ENCODE results near the gene IFITM2. TPM values are rescaled to one million over a fixed set of nuclear protein-coding genes. Genes with fewer than 3 reads are reported as not detected.
A peak's percentile ranks its signal among the peaks of the same experiment; 100 is the strongest.

IFITM2 gene
- total RNA-seq, 2 donors from 2014 or later: 31.0 to 90.3 TPM

GRCh38 chr11:315051-315481 is 7.5 kb downstream of the IFITM2 start:
- Histone ChIP-seq H3K4me1 (peaks cover 19% of the 10 kb centered on the region), H3K36me3 (replicated peaks in 1 of 2; ENCODE audit: insufficient read depth in 1 of 2, low read depth in 2 of 2) (no peaks in the 10 kb centered on the region), H3K9me3 (no peaks in the 10 kb centered on the region), H3K27ac (peak overlapping the region in 1 of 4 donors; percentile 20), H3K27me3 (peaks cover 0 to 18% of the 10 kb centered on the region in 2 donors), H3K4me3 (no peak overlapping the region)
- TF ChIP-seq POLR2A (IDR thresholded peaks at IDR 0.05): no peak
- TF ChIP-seq CTCF (IDR thresholded peaks at IDR 0.05): no peak
- DNase-seq (no peak), ATAC-seq (no peak)
- intact Hi-C loops (cut with DNase I): no loop called here
- WGBS, 2 donors: 68 to 76% methylated on average over 5 to 9 of the region's 9 CpGs

- H3K4me3 ChIP-seq: no peak overlapping the region
- no peaks in the 10 kb centered on the region for H3K9me3 ChIP-seq
- ATAC-seq (no peak), DNase-seq (no peak)
- no peaks in the 10 kb centered on the region for H3K36me3 ChIP-seq (replicated peaks in 1 of 2; ENCODE audit: insufficient read depth in 1 of 2, low read depth in 2 of 2)
- peaks cover 18% of the 10 kb centered on the region for H3K4me1 ChIP-seq
- intact Hi-C loops (cut with DNase I): no loop called here
- peaks cover 0 to 18% of the 10 kb centered on the region in 2 donors for H3K27me3 ChIP-seq
- H3K27ac ChIP-seq: peak overlapping the region in 2 of 4 donors; percentile 20 to 28
- TF ChIP-seq POLR2A (IDR thresholded peaks at IDR 0.05) (no peak), CTCF (IDR thresholded peaks at IDR 0.05) (no peak)
- WGBS, 2 donors: 27 to 53% methylated on average over 3 to 32 of the region's 32 CpGs
Observed at GRCh38 chr11:315516-315994, 7.9 kb downstream of the IFITM2 start.

GRCh38 chr11:316031-316701 is 8.6 kb downstream of the IFITM2 start:
- Histone ChIP-seq H3K36me3 (replicated peaks in 1 of 2; ENCODE audit: insufficient read depth in 1 of 2, low read depth in 2 of 2) (no peaks in the 10 kb centered on the region), H3K9me3 (no peaks in the 10 kb centered on the region), H3K4me3 (no peak overlapping the region), H3K27me3 (peaks cover 0 to 18% of the 10 kb centered on the region in 2 donors), H3K4me1 (peaks cover 23% of the 10 kb centered on the region), H3K27ac (peak overlapping the region in 2 of 4 donors; percentile 25 to 28)
- 20 to 37% methylated on average over 13 to 60 of the region's 64 CpGs for WGBS, 2 donors
- no peak for TF ChIP-seq POLR2A (IDR thresholded peaks at IDR 0.05)
- TF ChIP-seq CTCF (IDR thresholded peaks at IDR 0.05): no peak
- ATAC-seq (no peak), DNase-seq (no peak)
- intact Hi-C loops (cut with DNase I): no loop called here

- WGBS, 2 donors: 62 to 63% methylated on average over 7 of the region's 7 CpGs
Observed at GRCh38 chr11:316891-317301, 9.3 kb downstream of the IFITM2 start.

More at GRCh38 chr11:316891-317301, 9.3 kb downstream of the IFITM2 start:
- Histone ChIP-seq H3K27ac (no peak overlapping the region), H3K9me3 (no peaks in the 10 kb centered on the region), H3K36me3 (replicated peaks in 1 of 2; ENCODE audit: insufficient read depth in 1 of 2, low read depth in 2 of 2) (no peaks in the 10 kb centered on the region), H3K4me3 (no peak overlapping the region), H3K4me1 (peaks cover 23% of the 10 kb centered on the region), H3K27me3 (peaks cover 0 to 18% of the 10 kb centered on the region in 2 donors)
- intact Hi-C loops (cut with DNase I): no loop called here
- TF ChIP-seq CTCF (IDR thresholded peaks at IDR 0.05) (no peak), POLR2A (IDR thresholded peaks at IDR 0.05) (no peak)
- ATAC-seq (no peak), DNase-seq (no peak)

Measured in body of pancreas (tissue), 4 donors.